HG03097 (cell line): Measurements from ENCODE around the gene LCP2.

Experiments
- ATAC-seq: cut with Tn5 transposase; IDR thresholded peaks from one replicate; pipeline ENCODE4 v1.9.1; 2021; ENCODE audit not compliant: unreplicated experiment, low FRiP score

The LCP2 gene

DNA sequence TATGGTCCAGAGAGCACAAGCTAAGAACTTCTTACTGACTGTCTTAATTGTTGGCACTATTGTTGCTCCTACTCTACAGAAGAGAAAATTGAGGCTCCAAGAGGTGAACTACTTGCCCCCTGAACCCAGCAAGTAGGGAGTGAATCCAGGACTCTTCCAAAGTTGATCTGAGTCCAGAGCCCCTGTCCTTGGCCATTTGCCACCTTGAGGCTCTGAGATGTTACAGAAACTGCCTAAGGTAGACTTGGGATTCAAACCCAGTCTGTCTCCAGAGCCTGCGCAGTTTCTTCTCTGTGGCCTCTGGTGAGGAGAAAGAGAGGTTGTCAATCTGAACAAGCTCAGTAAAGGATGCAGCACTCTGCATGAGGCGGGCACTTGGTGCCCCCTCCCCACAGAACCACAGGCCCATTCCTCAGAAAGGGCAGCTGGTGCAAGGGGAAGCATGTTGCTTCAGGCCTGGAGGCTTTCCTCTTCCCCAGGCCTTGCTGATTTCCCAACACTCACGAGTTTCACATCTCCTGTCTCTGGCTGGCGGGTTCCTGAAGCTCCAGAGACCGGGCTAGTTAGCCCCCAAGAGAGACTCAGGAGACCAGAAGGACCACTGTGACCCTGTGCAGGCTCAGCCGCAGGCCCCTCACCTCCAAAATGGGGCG is 2.9 kb upstream of the LCP2 start:
- ATAC-seq, result no peak

DNA sequence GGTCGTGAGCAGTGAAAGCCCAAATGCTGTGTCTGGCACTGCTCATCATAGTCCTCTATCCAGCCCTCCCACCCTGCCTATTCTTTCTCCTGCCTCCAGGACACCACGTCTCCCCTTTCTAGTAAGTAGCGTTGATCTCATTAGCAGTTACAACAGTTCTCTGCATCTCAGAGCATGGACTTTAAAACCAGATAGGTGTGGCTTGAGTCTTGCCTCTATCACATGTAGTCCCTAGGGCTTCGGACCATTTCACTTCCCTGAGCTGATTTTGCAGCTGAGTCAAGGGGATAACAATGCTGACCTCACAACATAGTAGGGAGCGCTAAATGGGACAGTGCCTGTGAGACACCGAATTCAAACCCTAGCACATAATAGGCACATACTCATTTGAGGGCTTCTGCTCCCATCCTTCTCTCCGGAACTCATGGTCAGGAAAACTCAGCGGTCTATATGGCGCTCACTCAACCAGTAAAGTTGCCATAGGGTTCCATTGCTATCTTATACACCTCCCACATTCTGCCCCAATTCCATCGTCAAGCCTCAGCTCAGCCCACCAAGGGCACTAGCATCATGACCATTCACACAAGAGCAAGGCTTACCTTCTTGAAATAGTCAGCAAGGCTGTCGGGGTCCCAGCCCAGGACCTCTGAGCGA is 515 bp downstream of the LCP2 start:
- ATAC-seq, result no peak

DNA sequence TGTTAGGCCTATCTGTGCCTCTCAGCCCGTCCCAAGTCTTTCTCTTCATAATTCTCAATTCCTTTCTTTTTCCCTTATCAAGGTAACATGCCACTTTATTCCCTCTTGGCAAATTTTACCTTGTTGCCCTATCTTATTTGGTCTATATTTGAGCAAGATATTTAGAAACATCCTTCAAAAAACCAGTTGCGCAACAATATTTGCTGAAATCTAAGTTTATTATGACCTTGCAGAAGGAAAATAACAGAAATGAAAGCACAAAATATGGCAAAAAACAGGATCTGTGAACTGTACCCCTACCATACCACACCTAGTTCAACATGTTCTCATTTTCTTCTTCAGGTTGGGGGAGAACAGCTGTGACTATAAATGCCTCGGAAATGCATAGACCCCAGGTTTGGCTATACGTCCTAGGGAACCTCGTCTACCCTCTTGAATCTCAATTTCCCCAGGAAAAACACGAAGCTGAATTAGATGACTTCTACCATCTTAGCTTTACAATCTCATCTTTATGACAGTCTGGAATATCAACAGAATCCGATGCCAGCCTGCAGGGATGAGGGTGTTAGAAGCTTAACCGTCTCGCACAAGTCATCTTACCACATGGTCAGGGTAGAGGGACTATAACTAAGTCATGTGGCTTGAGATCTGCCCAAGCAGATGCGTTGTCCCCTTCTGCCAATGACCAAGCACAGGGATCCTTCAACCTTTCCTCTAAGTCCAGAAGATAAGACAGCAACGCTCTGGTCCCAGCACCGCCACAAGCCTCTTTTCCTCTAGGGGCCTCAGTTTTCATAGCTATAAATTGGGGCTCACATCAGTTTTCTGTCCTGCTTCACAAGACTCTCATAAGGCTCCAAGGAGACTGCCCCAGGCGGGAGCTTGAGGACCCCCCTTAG is 1.3 kb downstream of the LCP2 start:
- ATAC-seq, result no peak

DNA sequence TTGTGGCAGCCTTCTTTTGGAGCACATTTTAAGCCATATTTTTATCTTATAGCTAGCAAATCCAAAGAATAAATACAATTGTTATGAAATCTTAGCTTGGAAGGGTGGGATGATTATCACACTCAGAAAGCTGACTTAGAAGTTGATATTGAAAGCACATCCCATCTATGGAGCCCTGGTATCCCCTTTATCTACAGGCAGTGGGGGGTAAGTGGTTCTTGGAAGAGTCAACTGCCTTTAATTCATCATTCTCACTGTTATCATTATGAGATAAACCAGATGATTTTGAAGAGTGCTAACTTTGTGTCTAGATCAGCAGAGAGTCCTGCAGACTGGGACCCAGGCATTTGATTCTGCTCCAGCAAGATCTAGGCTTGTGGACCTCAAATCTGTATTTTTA is 3.0 kb downstream of the LCP2 start:
- no peak for ATAC-seq

DNA sequence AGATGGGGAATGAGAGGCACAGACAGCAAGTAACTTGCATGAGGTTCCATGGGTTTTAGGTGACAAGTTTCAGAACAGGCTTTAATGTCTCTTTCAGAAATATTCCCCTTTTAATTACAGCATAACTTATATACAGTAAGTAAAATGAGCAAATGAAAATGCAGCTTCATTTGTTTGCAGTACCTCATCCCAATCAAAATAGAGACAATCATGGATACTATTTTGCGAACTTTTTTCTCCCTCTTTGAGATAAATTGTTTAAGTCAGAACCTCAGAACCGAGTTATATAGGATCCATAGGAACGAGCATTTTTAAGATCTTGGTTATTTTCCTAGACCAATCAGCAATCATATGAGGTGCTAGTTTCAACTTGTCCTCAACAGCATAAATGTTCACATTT is 3.5 kb downstream of the LCP2 start:
- no peak for ATAC-seq

DNA sequence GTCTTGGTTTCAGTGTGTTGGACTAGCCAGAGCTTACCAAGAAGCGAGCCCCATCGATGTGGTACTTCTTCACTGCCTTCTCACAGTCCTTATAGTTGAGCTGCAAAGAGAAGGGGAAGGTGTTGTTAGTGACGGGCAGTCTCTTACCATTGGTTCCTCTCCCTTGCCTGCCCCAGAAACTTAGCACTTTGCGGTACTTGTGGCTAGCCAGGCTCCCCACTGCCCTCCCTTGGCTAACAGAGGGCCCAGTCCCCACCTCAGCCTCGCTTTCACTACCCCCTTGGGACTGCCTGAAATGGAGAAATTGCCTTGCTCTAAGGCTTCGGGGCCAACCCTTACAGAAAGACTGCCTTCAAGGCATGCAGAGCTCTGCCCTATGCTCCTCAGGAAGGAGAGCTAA is 4.3 kb downstream of the LCP2 start:
- peak; percentile 58 for ATAC-seq

DNA sequence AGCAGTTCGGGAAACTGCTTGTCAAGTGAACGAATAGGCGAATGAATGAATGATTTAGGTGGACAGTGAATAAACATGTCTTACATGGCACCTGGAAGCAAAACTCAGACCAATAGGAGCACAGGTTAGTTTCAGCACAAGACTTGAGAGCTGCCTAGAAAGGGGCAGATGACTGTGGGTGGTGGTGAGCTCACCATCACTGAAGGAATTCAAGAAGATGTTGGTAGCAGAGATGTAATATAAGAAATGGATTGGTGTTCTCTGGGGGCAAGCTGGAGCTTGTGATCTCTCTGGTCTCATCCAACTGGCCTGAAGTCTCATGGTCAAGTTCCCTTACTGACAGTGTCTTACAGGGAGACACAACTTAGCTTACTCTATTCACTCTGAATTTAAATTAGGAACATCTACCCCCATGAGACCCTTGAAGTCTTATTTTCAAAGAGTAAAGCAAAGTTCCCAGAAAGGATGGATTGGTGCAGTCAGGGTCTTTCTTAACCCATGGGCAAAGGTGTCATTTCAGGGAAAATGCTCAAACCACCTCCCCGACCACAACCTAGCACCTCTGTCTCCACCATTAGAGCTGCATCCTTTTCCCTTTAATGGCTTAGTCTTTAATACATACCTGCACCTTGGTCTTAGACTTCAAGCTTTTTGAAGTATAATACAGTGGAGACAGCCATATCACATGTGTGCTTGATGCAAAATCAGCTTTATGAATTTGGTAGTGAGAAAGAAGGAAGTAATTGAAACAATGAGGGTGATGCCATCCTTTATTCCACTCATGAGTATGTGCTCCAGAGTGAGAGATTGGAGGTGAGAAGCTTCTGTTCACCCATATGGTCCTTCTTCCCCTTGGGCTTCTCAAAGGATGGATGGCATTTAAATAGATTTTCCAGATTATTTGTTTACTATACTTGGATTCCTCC is 5.1 kb downstream of the LCP2 start:
- no peak for ATAC-seq

DNA sequence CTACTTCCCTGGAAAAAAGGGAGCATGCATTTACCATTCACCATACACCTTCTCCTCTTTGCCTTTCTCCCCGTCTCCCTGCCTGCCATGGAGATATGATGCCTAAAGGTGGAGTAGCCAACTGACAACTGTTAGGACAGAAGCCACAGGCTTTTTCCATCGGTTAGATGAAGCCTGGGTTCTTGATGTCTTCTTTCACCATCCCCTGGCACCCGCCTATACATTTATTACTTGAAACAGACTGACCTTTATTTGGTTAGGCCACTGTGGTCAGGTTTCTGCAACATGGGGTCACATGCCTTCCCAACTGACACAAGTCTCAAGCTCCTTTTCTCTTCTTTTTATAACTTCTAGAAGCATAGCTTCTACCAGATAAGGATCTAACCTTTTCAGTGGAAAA is 7.1 kb downstream of the LCP2 start:
- no peak for ATAC-seq

DNA sequence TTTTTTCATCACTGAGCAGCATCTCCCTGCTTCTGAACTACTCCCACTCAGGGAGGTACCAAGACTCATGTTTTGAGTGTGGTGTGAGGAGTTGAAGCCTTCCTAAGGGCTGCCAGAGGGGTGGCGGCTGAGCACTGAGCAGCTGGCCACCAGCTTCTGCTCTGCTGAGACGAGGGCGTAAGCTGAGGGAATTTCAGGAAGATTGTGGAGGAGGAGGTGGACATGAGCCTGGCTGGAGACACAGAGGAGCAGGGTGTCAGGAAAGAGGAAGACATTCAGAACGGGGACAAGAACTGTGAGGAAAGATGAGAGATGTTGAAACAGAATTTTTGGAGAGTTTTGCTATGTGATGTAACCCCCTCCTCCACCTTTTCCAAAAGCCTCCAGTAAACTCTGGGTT is 7.8 kb downstream of the LCP2 start:
- ATAC-seq, result no peak

DNA sequence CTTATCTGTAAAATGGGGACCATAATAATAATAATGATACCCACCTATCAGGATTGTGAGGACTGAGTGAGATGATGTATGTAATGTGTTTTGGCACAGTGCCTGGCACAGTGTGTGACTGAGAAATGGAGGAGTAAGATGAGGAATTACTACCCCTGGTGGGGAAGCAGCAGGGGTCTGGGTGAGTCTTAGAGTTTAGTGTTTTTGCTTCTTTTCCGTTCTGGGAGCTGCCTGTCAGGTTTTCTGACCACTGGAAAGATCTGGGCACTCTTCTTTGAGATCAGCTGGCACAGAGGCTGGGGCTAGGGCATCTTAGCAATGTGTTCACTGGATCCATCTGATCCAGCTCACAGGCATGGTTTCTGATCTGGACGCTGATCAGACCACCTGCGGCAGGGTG is 8.5 kb downstream of the LCP2 start:
- ATAC-seq, result no peak

DNA sequence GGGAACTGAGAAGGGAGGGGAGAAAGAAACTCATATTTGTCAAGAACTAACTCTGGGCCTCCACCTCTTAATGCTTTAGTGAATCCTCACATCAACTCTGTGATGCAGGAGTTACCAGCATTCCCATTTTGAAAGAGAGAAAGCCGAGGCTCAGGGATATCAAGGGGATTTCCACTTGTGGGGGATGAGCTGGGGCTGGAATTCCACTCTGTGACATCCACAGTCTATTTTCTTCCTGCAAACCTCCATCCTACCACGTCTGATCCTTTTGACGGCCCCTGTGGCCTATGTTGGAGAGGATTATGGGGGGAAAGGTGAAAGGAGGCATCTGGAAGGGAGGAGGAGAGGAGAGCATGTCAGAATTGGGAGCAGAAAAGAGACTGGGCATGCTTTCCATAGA is 9.0 kb downstream of the LCP2 start:
- no peak for ATAC-seq

DNA sequence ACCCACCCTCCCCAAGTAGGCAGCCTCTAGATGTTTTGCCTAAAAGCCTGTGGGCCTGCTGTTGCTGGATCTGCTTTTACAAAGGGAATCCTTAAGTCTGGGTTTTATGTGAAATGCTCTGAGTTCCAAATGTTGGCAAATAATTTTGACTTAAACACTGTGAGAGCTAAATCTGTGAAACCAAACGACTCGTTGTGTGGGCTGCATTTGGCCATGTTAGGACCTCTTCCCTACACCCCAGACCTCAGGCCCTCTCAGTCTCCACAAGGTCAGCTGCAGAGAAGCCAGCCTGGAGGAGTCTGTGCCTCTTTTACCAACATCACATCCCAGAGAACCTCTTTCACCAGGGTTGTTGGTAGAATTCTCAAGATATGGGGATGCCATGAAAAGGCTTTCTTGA is 9.4 kb downstream of the LCP2 start:
- ATAC-seq, result no peak

DNA sequence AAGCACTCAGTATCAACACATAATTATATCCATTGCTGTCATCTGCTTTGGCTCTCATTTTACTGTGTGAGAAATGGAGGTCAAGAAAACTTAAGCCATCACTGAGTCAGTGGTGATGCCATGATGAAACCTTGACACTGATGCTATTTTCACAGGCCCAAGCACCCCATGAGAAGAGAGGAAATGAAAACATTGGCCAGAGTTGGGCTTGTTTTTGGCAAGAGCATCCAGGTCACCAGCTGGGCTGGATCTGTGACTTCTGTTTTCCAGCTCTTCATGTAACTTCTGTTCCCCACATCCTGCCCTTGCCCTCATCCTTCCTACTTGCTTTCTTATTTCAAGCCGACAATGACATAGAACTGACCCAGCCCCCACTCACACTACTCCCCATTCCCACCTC is 10.0 kb downstream of the LCP2 start:
- ATAC-seq, result no peak

DNA sequence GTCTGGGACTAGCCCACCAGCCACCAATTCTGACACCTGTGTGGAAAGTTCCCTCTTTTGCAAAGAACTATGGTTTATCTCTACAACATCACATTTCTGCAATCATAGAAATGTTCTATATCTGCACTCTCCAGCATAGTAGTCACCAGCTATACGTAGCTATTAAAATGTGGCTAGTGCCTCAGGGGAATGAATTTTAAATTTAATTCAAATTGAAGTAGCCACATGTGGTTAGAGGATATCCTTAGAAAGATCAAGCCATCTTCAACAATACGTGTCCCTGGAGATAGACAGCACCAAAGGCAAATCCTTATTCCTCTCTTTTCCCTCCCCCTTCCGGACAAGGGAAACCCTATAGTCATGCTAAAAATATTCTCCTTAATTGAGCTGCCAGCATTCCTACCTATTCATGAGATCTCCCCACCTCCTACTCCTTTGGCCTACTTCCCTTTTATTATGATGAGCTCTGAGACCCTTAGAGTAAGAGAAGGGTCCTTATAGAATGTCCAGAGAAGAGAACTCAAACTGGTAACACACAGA is 11.1 kb downstream of the LCP2 start:
- no peak for ATAC-seq

DNA sequence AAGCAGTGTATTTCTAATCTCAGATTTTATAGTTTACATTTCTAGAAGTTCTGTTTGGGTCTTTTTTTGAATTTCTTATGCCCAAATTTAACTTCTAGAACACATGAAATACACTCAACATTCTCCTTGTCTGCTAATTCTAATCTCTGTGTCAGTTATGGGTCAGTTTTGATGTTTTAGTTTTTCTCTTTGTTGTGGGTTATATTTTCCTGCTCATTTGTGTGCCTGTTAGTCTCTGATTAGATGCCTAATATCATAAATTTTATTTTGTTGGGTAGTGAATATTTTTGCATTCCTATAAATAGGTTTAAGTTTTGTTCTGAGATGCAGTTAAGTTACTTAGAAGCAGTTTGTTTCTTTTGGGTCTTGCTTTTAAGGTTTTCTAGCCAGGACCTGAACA is 12.4 kb downstream of the LCP2 start:
- ATAC-seq, result no peak

DNA sequence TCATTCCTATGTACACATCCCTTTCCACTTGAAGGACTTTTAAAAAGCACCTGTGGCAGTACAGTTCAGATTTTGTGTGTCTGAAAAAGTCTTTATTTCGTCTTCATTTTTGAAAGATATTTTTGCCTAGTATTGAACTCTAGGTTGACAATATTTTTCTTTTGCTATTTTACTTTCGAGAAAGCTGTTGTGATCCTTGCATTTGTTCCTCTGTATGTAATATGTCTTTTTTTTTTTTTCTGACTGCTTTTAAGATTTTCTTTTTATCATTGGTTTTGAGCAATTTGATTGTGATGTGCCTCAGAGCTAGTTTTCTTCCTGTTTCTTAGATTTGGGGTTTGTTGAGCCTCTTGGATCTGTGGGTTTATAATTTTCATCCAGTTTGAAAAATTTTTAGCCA is 13.3 kb downstream of the LCP2 start:
- ATAC-seq, result no peak

DNA sequence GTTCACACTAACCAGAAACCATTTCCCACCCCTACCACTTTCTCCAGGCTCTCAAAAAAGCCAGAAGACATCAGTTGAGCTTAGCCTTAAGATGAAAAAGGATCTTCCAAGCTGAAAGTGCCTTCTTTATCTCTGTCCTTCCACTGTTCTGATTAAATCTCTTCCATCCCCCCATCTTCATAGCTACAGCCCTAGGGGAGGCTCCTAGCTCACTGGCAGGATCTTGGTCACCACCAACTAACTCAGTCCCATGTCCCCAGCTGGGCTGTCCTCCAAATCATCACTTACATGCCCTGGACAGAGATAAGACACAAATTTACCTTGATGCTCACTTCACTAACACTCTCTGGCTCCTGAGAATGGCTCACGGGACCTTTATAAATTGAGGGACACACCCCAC is 14.3 kb downstream of the LCP2 start:
- no peak for ATAC-seq

DNA sequence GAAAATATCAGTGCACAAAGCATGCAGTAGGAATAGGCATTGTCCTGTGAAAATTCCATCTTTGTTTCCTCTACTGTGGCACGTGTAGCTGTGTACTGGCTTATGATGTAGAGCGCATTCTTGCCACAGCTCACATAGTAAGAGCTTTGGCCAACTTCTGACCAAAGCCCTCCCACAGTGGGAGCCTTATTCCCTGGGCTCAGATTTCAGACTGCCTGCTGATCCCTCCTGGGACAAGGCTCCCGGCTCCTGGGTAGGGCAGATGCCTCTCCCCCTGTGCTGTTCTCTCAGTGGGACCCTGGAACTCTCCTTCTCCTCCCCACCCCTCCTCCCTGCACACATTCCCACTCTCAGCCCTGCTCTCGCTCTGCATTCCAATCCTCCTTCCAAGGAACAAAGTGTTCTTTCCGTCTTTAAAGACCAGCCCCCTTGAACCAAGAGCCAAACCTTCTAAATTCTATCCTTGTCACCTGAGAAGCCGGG is 17.5 kb downstream of the LCP2 start:
- no peak for ATAC-seq

DNA sequence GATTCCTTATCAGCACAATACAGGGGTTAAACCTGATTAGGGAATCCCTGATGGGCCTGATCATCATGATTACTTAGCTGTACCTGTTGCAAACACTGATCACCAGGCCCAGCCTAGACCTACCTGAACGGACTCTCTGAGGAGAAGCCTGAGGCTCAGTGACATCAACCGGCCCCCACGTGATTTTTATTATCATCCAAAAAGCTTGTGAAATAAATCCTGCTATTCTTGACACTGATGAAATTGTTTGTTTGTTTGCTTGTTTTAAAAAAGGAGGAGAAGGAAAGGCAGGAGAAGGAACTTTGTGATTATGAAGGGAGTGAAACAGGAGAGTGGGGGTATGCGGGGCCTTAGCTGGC is 18.1 kb downstream of the LCP2 start:
- no peak for ATAC-seq
